GM04503 (cell line): Measurements from ENCODE around the gene PCDHGC5.

Source experiments
- DNase-seq: peaks from one replicate; pipeline ENCODE4 v3.0.0-alpha.2; 2012; ENCODE audit warnings: low read depth

Gene PCDHGC5

GRCh38 chr5:141512911-141513626 is 24.2 kb downstream of the PCDHGC5 start:
- no peak for DNase-seq

GRCh38 chr5:141513627-141514329 is 24.9 kb downstream of the PCDHGC5 start:
- peak; percentile 78 for DNase-seq

- peak; percentile 68 for DNase-seq
Observed at GRCh38 chr5:141514330-141515133, 25.7 kb downstream of the PCDHGC5 start.

- DNase-seq = no peak
Observed at GRCh38 chr5:141515141-141515540, 26.3 kb downstream of the PCDHGC5 start.

- no peak for DNase-seq
Observed at GRCh38 chr5:141515946-141516671, 27.2 kb downstream of the PCDHGC5 start.

- DNase-seq = no peak
Observed at GRCh38 chr5:141516672-141517025, 27.8 kb downstream of the PCDHGC5 start.

GRCh38 chr5:141517312-141517711 is 28.4 kb downstream of the PCDHGC5 start:
- no peak for DNase-seq

GRCh38 chr5:141517880-141518617 is 29.2 kb downstream of the PCDHGC5 start:
- no peak for DNase-seq

- no peak for DNase-seq
Observed at GRCh38 chr5:141518618-141519015, 29.7 kb downstream of the PCDHGC5 start.

GRCh38 chr5:141519605-141520565 is 31.0 kb downstream of the PCDHGC5 start:
- no peak for DNase-seq

- DNase-seq = peak; percentile 99
Observed at GRCh38 chr5:141521244-141521781, 32.4 kb downstream of the PCDHGC5 start.

GRCh38 chr5:141522301-141522700 is 33.4 kb downstream of the PCDHGC5 start:
- DNase-seq = no peak

GRCh38 chr5:141523991-141524390 is 35.1 kb downstream of the PCDHGC5 start:
- DNase-seq = no peak

- DNase-seq = peak; percentile 88
Observed at GRCh38 chr5:141524604-141525597, 36.0 kb downstream of the PCDHGC5 start.

- DNase-seq = no peak
Observed at GRCh38 chr5:141525653-141526052, 36.8 kb downstream of the PCDHGC5 start.

- DNase-seq = no peak
Observed at GRCh38 chr5:141527426-141527825, 38.5 kb downstream of the PCDHGC5 start.

GRCh38 chr5:141528291-141528984 is 39.6 kb downstream of the PCDHGC5 start:
- DNase-seq = no peak

GRCh38 chr5:141529002-141529401 is 40.1 kb downstream of the PCDHGC5 start:
- no peak for DNase-seq
